ENCODE results near the gene FRZB. TPM values are rescaled to one million over a fixed set of nuclear protein-coding genes. Genes with fewer than 3 reads are reported as not detected.
"Not testable (repeated sequence)": the region's sequence is repeated elsewhere in the genome, so short reads cannot be mapped to it uniquely, and the experiment has no call there.

The FRZB gene
- 0.32 TPM for total RNA-seq

- ATAC-seq, result peak; percentile 48
These were observed at the start of gene FRZB for GRCh38 chr2:182866461-182867406. TSS of gene FRZB (minus strand) at chr2:182866637. CDS start at chr2:182866552, 85 bp downstream.

- ATAC-seq, result peak; percentile 82
These were observed 49.2 kb upstream of the FRZB start for GRCh38 chr2:182915369-182916326.

GRCh38 chr2:182914852-182915251, 48.4 kb upstream of the FRZB start:
- peak; percentile 27 for ATAC-seq

GRCh38 chr2:182913064-182913463, 46.6 kb upstream of the FRZB start:
- no peak for ATAC-seq

GRCh38 chr2:182912518-182912915, 46.1 kb upstream of the FRZB start:
- no peak for ATAC-seq

GRCh38 chr2:182911813-182912517, 45.5 kb upstream of the FRZB start:
- no peak for ATAC-seq

- no peak for ATAC-seq
These were observed 44.5 kb upstream of the FRZB start for GRCh38 chr2:182910965-182911364.

GRCh38 chr2:182907081-182907830, 40.8 kb upstream of the FRZB start:
- no peak for ATAC-seq

GRCh38 chr2:182906454-182906853, 40.0 kb upstream of the FRZB start:
- ATAC-seq, result no peak

GRCh38 chr2:182904844-182905243, 38.4 kb upstream of the FRZB start:
- no peak for ATAC-seq

GRCh38 chr2:182903566-182903965, 37.1 kb upstream of the FRZB start:
- no peak for ATAC-seq

- no peak for ATAC-seq
These were observed 35.3 kb upstream of the FRZB start for GRCh38 chr2:182901748-182902147.

- no peak for ATAC-seq
These were observed 32.3 kb upstream of the FRZB start for GRCh38 chr2:182898718-182899117.

GRCh38 chr2:182897137-182897536, 30.7 kb upstream of the FRZB start:
- ATAC-seq, result no peak

GRCh38 chr2:182895798-182896197, 29.4 kb upstream of the FRZB start:
- no peak for ATAC-seq

GRCh38 chr2:182895169-182895568, 28.7 kb upstream of the FRZB start:
- no peak for ATAC-seq

GRCh38 chr2:182894174-182894573, 27.7 kb upstream of the FRZB start:
- ATAC-seq, result no peak

- no peak for ATAC-seq
These were observed 27.2 kb upstream of the FRZB start for GRCh38 chr2:182893666-182894065.

- not testable (repeated sequence) for ATAC-seq
These were observed 26.6 kb upstream of the FRZB start for GRCh38 chr2:182893035-182893434.

GRCh38 chr2:182891611-182892010, 25.2 kb upstream of the FRZB start:
- ATAC-seq, result no peak

- ATAC-seq, result no peak
These were observed 24.4 kb upstream of the FRZB start for GRCh38 chr2:182890773-182891378.
